HG03280 (cell line): ENCODE results near the gene DEFB124.
"Not testable (repeated sequence)": the region's sequence is repeated elsewhere in the genome, so short reads cannot be mapped to it uniquely, and the experiment has no call there.

Experiments used
- ATAC-seq: cut with Tn5 transposase; IDR thresholded peaks from one replicate; pipeline ENCODE4 v1.9.1; 2021; ENCODE audit warnings: mild to moderate bottlenecking, moderate library complexity; ENCODE audit not compliant: unreplicated experiment

DEFB124 gene, protein sequence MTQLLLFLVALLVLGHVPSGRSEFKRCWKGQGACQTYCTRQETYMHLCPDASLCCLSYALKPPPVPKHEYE

DNA sequence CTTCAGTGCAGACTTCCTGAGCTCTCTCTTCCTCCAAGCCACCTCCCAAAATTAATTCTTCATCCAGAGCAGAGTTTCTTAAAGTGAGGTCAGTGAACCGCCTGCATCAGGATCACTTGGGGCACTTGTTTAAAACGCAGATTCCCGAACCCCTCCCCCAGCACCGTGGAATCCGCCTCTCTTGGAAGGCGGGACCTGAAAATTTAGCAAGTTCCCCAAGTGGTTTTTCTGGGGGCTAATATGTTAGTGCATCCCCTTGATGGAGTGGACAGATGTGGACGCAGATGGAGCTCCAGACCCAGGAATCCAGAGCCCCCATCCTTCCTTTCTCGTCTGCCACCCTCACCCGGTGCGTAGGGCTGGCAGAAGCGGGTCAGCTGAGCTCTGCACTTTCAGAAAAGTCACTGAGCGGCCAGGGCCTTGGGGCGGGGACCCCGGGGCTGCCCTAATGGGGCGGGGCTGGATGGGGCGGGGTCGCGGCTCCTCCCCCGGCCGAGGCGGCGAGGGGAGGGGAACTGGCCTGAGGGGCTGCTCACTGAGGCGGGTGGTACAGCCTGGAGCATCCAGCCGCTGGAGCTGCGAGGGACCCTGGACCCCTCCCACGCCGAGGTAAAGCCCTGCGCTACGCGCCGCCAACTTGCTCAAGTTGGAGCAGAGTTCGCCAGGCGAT is at the start of gene DEFB124, which contains the start of gene REM1:
TSS of gene DEFB124 (minus strand) at position 370 of the 670 bp plus-strand sequence. CDS start 2,114 bp downstream, outside the sequence.
TSS of gene REM1 (plus strand) at position 531 of the 670 bp plus-strand sequence. CDS start 1,158 bp downstream, outside the sequence.
- ATAC-seq: no peak

DNA sequence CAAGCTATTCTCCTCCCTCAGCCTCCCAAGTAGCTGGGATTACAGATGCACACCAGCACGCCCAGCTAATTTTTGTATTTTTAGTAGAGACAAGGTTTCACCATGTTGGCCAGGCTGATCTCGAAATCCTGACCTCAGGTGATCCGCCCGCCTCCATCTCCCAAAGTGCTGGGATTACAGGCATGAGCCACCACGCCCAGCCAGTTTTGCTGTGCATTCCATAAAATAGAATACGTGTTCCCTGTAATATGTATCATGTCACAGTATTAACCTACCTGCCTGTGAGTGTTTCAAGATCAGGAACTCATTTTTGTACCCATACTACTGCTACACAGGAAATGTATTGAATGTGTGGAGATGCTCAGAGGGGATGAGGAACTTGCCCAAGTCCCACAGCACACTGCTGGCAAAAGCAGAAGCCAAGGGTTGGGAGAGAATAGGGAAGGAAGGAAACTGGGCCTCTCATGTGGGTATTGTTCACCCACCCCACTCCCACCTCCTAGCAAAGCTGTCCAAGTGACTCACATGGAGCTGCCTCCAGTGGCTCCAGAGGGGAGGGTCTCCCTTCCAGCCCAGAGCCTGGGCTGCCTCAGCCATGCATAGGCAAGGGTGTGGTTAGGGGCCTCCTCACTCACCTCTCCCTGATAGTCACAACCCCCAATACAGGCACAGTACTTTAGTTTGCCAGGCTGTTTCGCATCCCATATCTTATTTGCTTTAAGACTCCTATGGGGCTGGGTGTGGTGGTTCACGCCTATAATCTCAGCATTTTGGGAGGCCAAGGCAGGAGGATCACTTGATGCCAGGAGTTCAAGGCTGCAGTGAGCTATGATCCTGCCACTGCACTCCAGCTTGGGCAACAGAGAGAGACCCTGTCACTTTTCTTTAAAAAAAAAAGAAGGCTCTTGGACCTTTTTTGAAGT is 48.7 kb upstream of the DEFB124 start:
- no peak for ATAC-seq

DNA sequence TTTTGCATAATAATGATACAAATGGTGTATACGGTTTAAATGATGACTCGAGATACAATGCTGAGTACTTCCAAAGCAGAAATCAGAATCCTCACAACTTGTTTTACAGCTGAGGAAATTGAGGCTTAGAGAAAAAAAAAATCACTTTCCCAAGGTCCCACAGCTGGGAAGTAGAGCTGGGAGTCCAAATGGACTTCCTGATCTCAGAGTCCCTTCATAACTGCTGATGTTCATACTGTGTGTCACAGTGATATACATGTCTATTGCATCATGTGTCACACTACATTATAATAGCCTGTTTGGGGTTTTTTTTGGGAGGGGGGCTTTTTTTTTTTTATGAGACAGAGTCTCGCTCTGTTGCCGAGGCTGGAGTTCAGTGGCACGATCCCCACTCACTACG is 47.8 kb upstream of the DEFB124 start:
- ATAC-seq: no peak

DNA sequence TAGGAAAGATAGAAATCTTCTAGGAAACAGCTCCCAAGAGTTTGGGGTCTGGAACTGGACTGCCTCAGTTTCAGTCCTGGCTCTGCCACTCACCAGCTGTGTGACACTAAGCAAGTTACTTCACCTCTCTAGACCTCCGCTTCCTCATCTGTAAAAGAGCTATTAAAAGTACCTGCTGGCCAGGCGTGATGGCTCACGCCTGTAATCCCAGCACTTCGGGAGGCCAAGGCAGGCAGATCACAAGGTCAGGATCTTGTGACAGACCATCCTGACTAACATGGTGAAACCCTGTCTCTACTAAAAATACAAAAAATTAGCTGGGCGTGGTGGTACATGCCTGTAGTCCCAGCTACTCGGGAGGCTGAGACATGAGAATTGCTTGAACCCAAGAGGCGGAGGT is 46.3 kb upstream of the DEFB124 start:
- ATAC-seq: not testable (repeated sequence)

DNA sequence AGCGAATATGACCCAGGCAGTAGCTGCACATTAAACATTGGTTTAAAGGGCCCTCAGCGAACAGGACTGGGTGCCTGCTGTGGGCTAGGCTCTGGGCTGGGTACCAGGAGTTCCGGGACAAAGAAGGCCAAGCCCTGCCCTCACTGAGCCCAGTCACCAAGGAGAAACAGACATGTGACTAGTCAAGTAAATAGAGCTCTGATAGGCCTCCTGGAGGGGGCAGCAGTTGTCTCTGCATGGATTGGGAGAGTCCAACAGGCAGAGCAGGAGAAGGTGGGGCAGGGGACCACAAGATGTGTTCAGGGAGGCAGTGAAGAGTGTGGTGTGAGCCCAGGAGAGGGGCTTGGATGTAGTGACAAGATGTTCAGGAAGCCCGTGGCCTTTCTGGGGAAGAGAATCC is 42.4 kb upstream of the DEFB124 start:
- no peak for ATAC-seq

DNA sequence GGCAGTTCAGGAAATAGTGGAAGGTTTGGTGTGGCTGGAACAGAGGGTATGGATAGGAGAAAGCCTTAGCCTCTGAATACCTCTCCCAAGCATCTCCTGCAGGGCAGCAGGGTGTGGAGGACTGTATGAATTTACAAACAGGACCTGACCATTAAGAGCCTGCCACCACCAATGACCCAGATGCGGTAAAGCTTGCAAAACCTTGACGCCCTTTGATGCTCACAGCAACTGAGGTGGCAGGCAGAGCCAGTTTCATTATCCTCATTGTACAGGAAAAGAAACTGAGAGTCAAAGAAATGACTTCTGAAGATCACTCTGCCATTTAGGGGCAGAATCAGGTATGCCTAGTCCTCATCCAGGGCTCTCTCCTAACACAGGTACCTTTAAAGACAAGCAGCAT is 41.7 kb upstream of the DEFB124 start:
- no peak for ATAC-seq

DNA sequence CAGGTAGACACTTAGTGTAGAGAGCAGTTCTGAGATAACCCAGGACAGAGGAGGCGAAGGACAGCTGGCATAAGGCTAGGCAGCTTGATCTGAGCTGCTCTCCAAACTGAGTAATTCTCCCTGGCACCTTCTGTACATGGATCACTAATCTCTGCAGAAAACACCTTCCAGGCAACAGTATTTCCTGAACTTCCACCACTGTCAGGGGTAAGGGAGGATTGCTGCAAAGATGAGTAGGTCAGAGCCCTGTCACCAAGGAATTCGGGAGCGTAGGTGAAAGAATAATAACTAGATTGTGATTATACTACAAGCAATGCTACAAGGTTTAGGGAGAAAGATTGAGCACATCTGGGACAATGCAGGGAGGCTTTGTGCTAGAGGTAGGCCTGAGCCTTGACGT is 41.2 kb upstream of the DEFB124 start:
- no peak for ATAC-seq

DNA sequence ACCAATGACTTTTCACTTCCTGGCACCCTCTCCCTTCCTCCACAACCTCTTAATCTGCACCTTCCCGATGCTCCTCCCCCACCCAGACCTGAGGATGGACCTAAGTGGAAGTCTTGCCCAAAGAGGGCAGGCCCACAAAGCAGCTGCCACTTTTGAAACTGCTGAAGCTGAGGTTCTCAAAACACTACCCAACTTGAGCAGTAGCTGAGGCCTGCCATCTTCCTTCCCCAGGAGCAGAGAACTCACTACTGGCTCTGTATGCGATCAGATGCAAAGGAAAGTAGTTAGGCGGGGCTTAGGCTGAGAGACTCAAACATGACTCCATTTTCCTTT is 40.8 kb upstream of the DEFB124 start:
- ATAC-seq: no peak

DNA sequence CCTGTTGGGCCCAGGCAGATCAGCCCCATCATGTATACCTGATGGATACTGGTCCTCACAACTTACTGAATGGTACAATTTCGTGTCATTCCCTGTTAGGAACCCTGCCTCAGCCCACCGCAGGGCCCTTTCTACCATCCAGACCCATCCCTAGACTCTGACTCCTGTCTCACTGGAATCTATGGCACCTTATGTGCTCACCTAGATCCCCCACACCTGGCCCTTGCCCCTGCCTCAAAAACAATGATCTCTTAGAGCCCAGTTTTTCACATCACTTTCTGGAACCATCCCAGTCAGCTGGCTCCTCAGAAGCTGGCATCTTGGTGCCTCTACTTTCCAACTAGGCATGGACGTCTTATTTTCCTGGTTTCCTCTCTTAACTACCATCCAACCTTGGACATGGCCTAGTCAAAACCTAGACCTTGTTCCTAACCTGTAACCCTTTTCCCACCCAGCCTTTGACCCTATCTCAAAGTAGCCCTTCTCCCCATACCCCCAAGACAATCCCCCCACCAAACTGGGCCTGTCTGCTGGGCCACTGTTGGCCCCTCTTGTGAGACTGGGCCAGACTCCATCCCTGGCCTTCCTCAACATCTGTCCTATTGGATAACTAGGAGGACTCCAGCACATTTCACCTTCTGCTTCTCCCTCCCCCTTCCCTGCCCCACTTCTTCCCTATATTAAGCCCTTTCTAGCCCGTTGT is 40.3 kb upstream of the DEFB124 start:
- no peak for ATAC-seq

DNA sequence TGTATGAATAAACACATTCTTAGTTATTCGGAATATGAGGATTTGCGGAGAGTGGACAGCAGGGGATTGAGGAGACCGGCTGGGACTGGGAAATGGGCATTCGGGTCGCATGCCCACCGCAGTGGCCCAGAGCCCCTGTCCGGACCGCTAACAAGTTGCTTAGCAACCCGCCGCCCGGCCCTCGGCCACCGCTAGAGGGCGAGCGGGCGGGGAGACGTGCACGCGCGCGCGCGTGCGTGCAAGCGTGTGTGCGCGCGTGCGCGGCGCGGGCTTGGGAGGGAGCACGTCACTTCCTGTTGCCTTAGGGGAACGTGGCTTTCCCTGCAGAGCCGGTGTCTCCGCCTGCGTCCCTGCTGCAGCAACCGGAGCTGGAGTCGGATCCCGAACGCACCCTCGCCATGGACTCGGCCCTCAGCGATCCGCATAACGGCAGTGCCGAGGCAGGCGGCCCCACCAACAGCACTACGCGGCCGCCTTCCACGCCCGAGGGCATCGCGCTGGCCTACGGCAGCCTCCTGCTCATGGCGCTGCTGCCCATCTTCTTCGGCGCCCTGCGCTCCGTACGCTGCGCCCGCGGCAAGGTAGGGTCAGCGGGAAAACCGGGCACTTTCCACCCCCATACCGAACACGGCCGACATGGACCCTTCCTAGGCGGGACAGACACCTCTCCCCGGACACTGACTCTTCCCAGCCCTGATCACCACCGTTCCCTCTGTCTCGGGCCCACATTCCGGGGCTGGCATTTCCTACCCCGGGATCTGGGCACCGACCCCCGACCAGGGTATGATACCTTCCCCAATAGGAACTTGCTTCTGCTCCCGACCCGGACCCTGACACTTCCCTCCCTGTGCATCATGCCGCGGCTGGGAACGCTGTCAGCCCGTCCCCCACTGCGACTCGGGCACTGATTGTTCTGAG is 39.5 kb upstream of the DEFB124 start, which contains the start of gene HM13:
TSS of gene HM13 (plus strand) at position 289 of the 918 bp plus-strand sequence. CDS start at position 399, 110 bp downstream.
- peak; percentile 86 for ATAC-seq

DNA sequence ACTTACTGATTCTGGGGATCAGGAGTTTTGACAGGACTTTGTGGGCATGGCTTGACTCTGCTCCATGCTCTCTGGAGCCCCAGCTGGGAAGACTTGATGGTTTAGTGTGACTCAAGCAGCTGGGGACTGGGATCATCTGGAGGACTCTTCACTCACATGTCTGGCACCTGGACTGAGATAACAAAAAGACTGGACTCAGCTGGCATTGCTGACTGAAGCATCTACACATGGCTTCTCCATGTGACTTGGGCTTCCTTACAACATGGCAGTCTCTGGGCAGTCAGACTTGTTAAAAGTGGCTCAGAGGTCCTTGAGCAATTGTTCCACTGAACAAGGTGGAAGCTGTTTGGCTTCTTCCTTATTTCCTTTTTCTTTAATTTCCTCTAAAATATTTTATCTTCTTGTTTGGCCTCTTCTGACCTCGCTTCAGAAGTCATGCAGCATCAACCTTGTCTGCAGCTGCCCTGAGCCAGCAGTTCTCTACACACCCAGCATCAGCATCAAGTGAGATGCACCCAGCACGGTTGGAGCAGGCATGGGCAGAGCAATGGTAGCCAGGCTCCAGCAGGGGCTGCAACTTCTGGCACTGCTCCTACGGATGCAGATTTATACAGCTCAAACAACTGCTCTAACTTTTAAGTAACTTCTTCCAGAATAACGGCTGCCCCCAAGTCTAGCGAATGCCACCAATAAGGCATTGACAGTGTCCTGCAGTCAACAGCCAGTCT is 33.8 kb upstream of the DEFB124 start:
- no peak for ATAC-seq

DNA sequence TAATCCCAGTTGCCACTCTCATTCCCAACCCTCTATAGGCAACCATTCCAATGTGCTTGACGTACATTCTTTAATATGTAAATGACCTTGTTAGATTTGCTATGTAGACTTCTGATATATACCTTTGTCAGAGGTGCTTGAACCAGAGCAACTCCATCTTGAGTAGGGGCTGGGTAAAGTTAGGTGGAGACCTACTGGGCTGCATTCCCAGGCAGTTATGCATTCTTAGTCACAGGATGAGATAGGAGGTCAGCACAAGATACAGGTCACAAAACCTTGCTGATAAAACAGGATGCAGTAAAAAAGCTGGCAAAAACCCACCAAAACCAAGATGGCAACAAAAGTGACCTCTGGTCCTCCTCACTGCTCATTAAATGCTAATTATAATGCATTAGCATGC is 31.0 kb upstream of the DEFB124 start:
- no peak for ATAC-seq

DNA sequence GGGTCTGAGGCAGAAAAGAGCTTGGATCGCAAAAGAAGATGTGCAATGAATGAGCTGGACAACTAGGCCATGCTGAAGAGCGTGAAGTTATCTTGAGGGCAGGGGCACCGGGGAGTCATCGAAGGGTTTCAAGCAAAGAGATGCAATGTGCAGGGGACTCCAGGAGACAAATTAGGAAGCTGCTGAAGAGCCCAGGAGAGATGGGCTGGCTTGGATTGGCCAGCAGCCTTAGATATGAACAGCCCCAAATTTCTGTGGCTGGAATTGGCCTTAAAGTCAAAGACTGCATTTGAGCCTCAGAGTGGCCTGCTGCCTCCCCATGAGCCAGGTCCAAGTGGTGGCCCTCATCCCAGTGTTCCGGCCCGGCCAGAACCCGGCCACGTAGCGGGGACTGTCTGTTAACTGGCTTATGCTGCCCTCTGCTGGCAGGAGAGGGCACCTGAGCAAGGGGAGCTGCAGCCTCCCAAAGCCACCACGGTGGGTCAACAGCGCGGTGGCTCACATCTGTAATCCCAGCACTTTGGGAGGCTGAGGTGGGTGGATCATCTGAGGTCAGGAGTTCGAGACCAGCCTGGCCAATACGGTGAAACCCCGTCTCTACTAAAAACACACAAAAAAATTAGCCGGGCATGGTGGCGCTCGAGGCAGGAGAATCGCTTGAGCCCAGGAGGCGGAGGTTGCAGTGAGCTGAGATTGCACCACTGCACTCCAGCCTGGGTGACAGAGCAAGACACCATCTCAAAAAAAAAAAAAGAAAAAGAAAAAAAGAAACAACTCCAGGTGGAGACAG is 28.2 kb upstream of the DEFB124 start:
- peak; percentile 85 for ATAC-seq

DNA sequence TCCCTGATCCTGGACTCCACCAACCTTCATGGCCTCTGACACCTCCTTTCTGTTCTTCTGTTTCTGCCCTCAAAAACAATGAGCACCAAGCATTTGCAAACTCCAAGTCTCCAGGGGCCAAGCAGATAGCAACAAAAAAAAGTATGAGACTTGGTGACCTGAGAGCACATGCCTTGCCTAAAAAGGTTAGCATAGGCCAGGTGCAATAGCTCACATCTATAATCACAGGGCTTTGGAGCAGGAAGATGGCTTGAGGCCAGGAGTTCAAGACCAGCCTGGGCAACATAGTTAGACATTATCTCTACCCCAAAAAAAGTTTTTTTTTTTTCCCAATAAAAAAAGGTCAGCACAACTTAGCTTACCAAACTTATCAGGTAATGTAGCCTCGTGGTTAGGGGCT is 25.6 kb upstream of the DEFB124 start:
- no peak for ATAC-seq

DNA sequence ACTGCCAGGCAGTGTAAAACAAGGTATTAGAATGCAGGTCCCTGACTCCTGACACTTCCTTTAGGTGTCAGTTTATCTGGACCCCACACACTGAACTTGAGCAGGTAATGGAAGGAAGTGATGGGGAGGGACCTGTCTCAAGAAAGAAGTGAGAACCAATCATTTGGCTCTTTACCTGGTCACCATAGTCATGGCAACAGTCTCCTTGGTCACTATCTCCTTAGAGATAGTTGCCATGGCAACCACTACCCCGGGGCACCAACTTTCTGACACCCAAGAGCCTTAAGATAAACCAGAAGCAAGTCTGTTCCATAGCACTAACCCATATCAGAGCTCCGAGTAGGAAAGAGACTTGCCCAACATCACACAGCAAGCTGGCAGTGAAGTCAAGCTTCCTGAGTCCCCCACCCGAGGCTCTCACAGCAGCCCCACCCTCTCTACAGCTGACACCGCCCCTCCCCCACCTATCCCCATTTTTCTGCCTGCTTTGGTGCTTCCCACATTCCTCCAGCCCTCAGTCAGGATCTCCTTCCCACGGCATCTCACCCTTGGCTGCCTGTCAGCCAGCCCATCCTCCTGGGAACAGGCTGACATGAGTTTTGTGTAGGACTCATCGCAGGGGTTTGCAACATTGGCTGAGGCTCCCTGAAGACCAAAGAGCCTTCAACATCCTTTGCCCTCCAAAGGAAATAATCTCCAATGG is 23.1 kb upstream of the DEFB124 start:
- no peak for ATAC-seq

DNA sequence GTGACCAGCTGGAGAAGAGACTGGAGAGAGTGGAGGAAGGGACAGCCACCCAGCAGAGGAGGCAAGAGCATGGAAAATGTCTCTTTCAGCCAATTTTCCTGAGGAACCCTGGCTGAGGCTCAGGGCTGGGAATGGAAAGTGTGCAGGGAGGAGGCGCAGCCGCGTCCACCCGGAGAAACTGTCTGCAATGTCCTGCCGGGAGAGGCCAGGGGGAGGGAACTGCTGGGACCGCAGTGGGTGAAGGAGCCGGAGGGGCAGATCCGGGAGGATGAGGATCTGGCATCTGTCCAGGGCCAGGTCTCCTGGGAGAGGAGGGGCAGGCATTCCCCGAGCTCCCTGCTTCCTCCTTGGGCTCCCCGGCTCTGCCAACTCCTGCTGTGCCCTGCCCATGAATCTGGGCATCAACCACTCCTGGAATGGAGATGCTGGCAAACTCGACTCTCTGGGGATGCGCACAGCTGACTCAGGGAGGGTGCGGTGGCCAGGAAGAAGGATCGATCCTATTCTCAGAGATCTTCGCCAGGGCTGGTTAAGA is 21.9 kb upstream of the DEFB124 start:
- no peak for ATAC-seq

DNA sequence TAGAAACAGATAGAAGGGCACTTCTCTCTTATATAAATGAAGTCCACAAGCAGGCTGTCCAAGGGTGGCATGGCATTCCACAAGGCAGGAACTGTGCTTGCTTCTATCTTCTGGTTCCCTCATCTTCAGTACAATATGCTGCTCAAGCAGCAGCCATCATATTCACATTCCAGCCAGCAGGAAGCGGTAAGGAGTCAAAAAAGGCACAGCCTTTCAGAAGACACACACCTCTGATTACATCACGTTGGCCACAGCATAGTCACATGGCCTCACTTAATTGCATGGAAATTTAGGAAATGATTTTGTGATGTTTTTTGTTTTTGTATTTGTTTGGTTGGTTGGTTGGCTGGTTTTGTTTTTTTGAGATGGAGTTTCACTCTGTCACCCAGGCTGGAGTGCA is 19.2 kb upstream of the DEFB124 start:
- ATAC-seq: no peak

DNA sequence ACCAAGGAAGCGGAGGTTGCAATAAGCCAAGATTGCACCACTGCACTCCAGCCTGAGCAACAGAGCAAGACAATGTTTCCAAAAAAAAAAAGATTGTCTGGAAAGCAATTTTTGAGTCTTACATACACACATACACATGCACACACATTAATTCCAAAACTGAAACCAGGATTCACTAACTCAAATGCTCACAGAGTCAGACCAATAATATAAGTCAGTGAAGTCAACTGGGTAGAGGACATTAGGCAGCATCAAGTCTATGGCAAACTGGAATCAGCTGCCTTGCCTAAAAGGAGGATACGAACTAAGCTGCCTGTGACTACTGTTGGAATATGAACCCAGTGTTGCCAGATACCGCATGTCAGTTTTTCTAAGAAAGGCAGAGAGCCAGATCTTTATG is 15.8 kb upstream of the DEFB124 start:
- ATAC-seq: no peak
